Sigmoid colon (tissue), 7 donors: ENCODE results near the gene CCSER1. TPM values are rescaled to one million over a fixed set of nuclear protein-coding genes. Genes with fewer than 3 reads are reported as not detected.

Experiments used
- DNase-seq: peaks from one replicate; pipeline ENCODE4 v3.0.0-alpha.2; 2019
- H3K27ac ChIP-seq, 4 donors: fragments of 200-600 bp; sonication (generic); one replicate each; pipeline ENCODE4 v1.5.1; 2016 to 2019; ENCODE audit warnings: mild to moderate bottlenecking in 1 of 4
- H3K27me3 ChIP-seq, 3 donors: fragments of 200-600 bp; sonication (generic); one replicate each; pipeline ENCODE4 v1.5.1; 2019; ENCODE audit warnings: mild to moderate bottlenecking in 1 of 3
- H3K36me3 ChIP-seq, 4 donors: fragments of 200-600 bp; sonication (generic); one replicate each; pipeline ENCODE4 v1.5.1; 2016 to 2019
- H3K4me1 ChIP-seq, 4 donors: fragments of 200-600 bp; sonication (generic); one replicate each; pipeline ENCODE4 v1.5.1; 2017 to 2019
- H3K4me3 ChIP-seq, 4 donors: fragments of 200-600 bp; sonication (generic); one replicate each; pipeline ENCODE4 v1.5.1; 2017 to 2019; ENCODE audit warnings: mild to moderate bottlenecking in 2 of 4, moderate library complexity in 1 of 4
- H3K9me3 ChIP-seq, 4 donors: fragments of 200-600 bp in 3 of 4; sonication (generic) in 3 of 4; one replicate each; pipeline versions ENCODE4 v1.5.1 to v1.6.1; 2013 to 2019
- EP300 ChIP-seq, 4 donors: sonication (generic); formaldehyde crosslinking; IDR thresholded peaks; one replicate each; pipeline ENCODE4 v1.6.1; 2017; ENCODE audit warnings: antibody characterized with exemption in 4 of 4
- POLR2A ChIP-seq, 2 donors: fragments of 450-650 bp; IDR thresholded peaks; one replicate each; pipeline ENCODE4 v1.6.1; 2016; ENCODE audit warnings: antibody characterized with exemption in 2 of 2, mild to moderate bottlenecking in 2 of 2, moderate library complexity in 2 of 2
- POLR2AphosphoS5 ChIP-seq, 4 donors: sonication (generic); formaldehyde crosslinking; IDR thresholded peaks; one replicate each; pipeline ENCODE4 v1.6.1; 2017; ENCODE audit warnings: antibody characterized with exemption in 4 of 4
- WGBS, 2 donors: extraction: QIAGEN DNeasy Blood & Tissue Kit; methylation state at CpG; one replicate each; pipeline ENCODE4 v1.1.7; 2013; 5-methylcytosine and 5-hydroxymethylcytosine counted together
- intact Hi-C: fragments of 100-400 bp; cut with DNase I; formaldehyde crosslinking; loops from one replicate; pipeline ENCODE4 v1.15.1; 2023
- polyA plus RNA-seq, 3 donors: library from polyadenylated mRNA; stranded (reverse); fragments of 200-250 nt; gene quantifications; one replicate each; pipeline ENCODE4 v1.2.3, GENCODE V29; 2013
- total RNA-seq, 4 donors: library from RNA; depleted of rRNA; stranded (reverse); fragments of >200 nt; gene quantifications; one replicate each; pipeline ENCODE4 v1.1.0, GENCODE V29; 2016
- TF ChIP-seq, protein P1 (sequence below), 4 experiments: fragments of 450-650 bp in 3 of 4; fragments of 200-600 bp in 1 of 4; IDR thresholded peaks; one replicate each; pipeline ENCODE4 v1.5.1; 2016 to 2019; ENCODE audit warnings: antibody characterized with exemption in 4 of 4, mild to moderate bottlenecking in 3 of 4, moderate library complexity in 2 of 4
- donor health status: healthy with polysubstance abuse.
- donor health status: Bipolar disorder and iron deficiency.
- donor health status: healthy.

CCSER1 gene
- total and polyA plus RNA-seq, 7 donors: 1.6 to 7.2 (median 4.2) TPM

DNA sequence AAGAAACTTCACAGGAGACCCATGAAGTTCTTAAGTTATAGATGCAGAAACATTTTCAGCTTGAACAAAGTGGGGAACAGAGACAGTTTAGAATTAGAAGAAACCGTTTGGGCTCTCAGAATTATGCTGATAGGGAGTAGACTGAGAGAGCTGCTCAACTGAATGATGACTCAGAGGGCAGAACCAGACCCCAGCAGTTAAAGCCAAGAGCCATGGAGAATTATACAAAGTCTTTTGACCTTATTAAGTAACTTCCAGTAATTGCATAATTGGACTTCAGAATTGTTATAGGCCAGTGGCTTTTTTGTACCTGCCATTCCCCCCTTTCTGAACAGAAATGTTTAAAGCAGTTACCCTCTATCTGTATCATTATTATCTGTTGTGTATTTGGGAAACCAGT lies 642.1 kb downstream of the CCSER1 start:
- Histone ChIP-seq H3K4me1 (no peaks in the 10 kb centered on the region), H3K27me3 (no peaks in the 10 kb centered on the region), H3K36me3 (no peaks in the 10 kb centered on the region), H3K9me3 (no peaks in the 10 kb centered on the region), H3K4me3 (no peak overlapping the region), H3K27ac (no peak overlapping the region)
- no peak for DNase-seq
- WGBS, 2 donors: 75 to 78% methylated on average over 1 of the region's 1 CpG
- TF ChIP-seq POLR2AphosphoS5 (IDR thresholded peaks at IDR 0.05) (no peak), POLR2A (IDR thresholded peaks at IDR 0.05) (no peak), EP300 (IDR thresholded peaks at IDR 0.05) (no peak)
- TF ChIP-seq, protein P1, sequence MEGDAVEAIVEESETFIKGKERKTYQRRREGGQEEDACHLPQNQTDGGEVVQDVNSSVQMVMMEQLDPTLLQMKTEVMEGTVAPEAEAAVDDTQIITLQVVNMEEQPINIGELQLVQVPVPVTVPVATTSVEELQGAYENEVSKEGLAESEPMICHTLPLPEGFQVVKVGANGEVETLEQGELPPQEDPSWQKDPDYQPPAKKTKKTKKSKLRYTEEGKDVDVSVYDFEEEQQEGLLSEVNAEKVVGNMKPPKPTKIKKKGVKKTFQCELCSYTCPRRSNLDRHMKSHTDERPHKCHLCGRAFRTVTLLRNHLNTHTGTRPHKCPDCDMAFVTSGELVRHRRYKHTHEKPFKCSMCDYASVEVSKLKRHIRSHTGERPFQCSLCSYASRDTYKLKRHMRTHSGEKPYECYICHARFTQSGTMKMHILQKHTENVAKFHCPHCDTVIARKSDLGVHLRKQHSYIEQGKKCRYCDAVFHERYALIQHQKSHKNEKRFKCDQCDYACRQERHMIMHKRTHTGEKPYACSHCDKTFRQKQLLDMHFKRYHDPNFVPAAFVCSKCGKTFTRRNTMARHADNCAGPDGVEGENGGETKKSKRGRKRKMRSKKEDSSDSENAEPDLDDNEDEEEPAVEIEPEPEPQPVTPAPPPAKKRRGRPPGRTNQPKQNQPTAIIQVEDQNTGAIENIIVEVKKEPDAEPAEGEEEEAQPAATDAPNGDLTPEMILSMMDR (IDR thresholded peaks at IDR 0.05): no peak
- intact Hi-C loops: no loop called here

DNA sequence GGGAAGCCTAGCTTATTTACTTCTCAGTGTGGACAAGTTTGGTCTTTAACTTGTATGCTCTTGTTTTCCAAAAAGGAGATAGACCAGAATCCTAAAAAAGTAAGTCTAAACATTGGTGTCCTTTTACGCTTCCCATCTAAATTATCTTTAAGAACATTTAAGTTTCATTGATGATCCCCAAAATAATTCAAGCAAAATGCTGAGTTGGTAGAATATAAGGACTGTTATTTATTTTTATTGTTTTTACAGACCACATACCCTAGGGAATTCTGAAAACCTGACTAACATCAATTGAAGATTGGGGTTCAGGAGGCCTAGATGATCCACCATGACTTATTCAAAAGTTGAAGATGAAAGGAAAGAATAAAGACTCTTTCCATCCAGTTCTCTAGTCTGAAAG lies 653.0 kb downstream of the CCSER1 start:
- Histone ChIP-seq H3K4me1 (no peaks in the 10 kb centered on the region), H3K9me3 (no peaks in the 10 kb centered on the region), H3K4me3 (no peak overlapping the region), H3K36me3 (no peaks in the 10 kb centered on the region), H3K27ac (no peak overlapping the region), H3K27me3 (no peaks in the 10 kb centered on the region)
- 91 to 97% methylated on average over 1 of the region's 1 CpG for WGBS, 2 donors
- intact Hi-C loops: no loop called here
- no peak for DNase-seq
- TF ChIP-seq POLR2A (IDR thresholded peaks at IDR 0.05) (no peak), POLR2AphosphoS5 (IDR thresholded peaks at IDR 0.05) (no peak), EP300 (IDR thresholded peaks at IDR 0.05) (no peak)
- TF ChIP-seq, protein P1 (IDR thresholded peaks at IDR 0.05): no peak

DNA sequence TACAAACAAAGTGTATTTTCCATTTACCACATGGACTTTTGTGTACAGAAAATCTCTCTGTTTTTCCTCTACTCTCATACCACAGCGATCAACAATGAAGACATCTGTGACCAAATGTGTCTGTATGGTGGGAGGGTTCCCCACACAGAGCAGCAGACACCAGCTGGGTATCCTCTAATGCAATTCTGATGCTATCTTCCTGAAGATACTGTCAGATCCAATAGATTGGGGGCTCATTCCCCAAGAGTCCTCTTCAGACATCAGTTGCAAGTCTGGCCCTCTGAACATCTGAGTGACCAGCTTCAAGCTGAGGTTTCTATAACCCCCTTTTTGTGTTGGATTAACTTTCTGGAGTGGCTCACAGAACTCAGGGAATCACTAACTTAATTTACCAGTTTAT lies 659.4 kb downstream of the CCSER1 start:
- intact Hi-C loops: no loop called here
- Histone ChIP-seq H3K4me3 (no peak overlapping the region), H3K27ac (no peak overlapping the region), H3K36me3 (no peaks in the 10 kb centered on the region), H3K9me3 (no peaks in the 10 kb centered on the region), H3K27me3 (no peaks in the 10 kb centered on the region), H3K4me1 (no peaks in the 10 kb centered on the region)
- no peak for DNase-seq
- TF ChIP-seq, protein P1 (IDR thresholded peaks at IDR 0.05): no peak
- TF ChIP-seq EP300 (IDR thresholded peaks at IDR 0.05): no peak
- TF ChIP-seq POLR2AphosphoS5 (IDR thresholded peaks at IDR 0.05): no peak
- TF ChIP-seq POLR2A (IDR thresholded peaks at IDR 0.05): no peak
- WGBS, 2 donors: 79 to 93% methylated on average over 1 of the region's 1 CpG

DNA sequence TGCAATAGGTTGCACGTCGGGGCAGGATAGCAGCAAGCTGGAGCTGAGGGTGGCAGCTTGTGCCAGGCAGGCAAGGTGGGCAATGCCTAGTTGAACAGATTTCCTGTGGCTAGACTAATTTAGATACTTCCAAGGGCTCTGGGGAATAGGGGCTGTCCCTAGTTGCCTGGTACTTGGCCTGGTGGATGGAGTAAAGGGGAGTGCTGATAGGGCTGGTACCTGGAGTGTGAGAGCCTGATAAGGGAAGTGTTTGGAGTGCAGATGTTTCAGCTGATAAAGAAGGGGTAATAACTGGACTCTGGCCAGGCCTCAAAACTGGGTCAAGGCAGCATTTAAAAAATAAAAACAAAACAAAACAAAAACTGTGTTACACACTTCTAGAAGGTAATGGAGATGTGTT lies 665.5 kb downstream of the CCSER1 start:
- WGBS, 2 donors: 75 to 91% methylated on average over 2 of the region's 2 CpGs
- H3K27me3 ChIP-seq: no peaks in the 10 kb centered on the region

DNA sequence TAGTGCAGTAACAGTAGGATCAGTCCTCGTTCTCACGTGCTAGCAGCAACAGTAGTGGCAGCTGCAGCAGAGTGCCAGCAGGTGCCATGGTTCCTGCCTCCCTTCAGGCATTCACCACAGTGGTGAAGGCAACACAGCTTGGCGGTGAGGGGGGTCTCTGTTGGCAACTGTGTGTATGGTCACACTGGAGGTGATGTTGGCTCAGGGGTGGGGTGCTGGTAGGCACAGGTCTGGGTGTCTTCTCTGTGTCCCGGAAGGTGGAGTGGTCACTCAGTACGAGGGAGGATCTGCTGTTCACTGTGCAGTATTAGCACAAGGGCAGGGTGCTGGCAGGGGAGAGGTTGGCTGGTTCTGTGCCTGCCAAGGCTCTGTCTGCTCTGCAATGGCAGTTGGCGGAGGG lies 671.8 kb downstream of the CCSER1 start:
- no peak overlapping the region for H3K4me3 ChIP-seq
- no peak overlapping the region for H3K27ac ChIP-seq
- no peaks in the 10 kb centered on the region for H3K9me3 ChIP-seq
- DNase-seq: no peak
- no peaks in the 10 kb centered on the region for H3K4me1 ChIP-seq
- no peaks in the 10 kb centered on the region for H3K27me3 ChIP-seq
- H3K36me3 ChIP-seq: no peaks in the 10 kb centered on the region
- WGBS, 2 donors: 91 to 92% methylated on average over 6 of the region's 6 CpGs
- no peak for TF ChIP-seq EP300 (IDR thresholded peaks at IDR 0.05)
- TF ChIP-seq POLR2AphosphoS5 (IDR thresholded peaks at IDR 0.05): no peak
- no peak for TF ChIP-seq POLR2A (IDR thresholded peaks at IDR 0.05)
- TF ChIP-seq, protein P1 (IDR thresholded peaks at IDR 0.05): no peak
- intact Hi-C loops: no loop called here

More for the DNA sequence above, 665.5 kb downstream of the CCSER1 start:
- no peaks in the 10 kb centered on the region for H3K9me3 ChIP-seq
- no peak overlapping the region for H3K4me3 ChIP-seq
- no peak for TF ChIP-seq POLR2AphosphoS5 (IDR thresholded peaks at IDR 0.05)
- TF ChIP-seq, protein P1 (IDR thresholded peaks at IDR 0.05): no peak
- no peaks in the 10 kb centered on the region for H3K36me3 ChIP-seq
- no peak for DNase-seq
- H3K4me1 ChIP-seq: no peaks in the 10 kb centered on the region
- no peak overlapping the region for H3K27ac ChIP-seq
- intact Hi-C loops: no loop called here
